Erythroblast (primary cell): Measurements from ENCODE around the gene TICAM1.
"Not testable (repeated sequence)": the region's sequence is repeated elsewhere in the genome, so short reads cannot be mapped to it uniquely, and the experiment has no call there.

ENCODE experiments used
- DNase-seq, 2 experiments: peaks; one replicate each; lab custom pipeline; 2025; lab: John Stamatoyannopoulos, UW
- GATA1 ChIP-seq: IDR thresholded peaks from 2 replicates; pipeline ENCODE4 v1.6.1; 2011; ENCODE audit warnings: low read depth, mild to moderate bottlenecking, control low read depth, low read length, moderate library complexity
- POLR2A ChIP-seq: IDR thresholded peaks from 2 replicates; pipeline ENCODE4 v1.6.1; 2011; ENCODE audit warnings: mild to moderate bottlenecking, low read length

TICAM1 gene

DNA sequence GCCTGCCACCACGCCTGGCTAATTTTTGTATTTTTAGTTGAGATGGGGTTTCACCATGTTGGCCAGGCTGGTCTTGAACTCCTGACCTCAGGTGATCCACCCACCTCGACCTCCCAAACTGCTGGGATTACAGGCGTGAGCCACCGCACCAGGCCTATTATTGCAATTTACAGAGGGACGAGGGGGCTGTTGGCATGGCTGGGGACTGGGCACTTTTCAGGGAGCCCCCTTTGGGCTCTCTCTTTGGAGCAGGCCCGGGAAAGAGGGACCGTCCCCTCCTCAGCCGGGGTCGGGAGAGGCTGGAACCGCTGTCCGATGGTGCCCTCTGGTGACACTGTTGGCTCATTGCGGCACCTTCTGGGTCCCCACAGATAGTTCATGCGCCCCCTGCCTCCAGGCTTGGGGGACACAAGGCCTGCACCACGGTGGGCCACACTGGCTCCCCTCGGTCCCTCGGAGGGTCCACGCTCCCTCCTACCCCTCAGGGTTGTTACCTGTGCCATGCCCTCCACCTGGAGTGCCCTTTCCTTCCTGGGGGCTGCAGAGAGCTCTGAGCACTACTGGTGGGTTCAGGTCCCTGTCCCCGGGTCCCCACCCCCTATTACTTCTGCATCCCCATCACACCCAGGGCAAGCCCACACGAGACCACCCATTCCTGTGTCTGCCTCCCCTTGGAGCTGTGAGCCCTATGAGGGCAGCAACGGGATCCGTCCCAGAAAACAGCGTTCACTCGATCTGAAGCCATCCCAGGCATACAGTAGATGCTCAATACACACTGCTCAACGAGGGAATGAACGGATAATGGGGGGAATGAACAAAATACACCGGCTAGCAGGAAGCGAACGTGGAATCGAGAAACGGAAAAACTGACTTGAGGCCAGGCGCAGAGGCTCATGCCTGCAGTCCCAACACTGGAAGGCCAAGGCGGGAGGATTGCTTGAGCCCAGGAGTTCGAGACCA is 27.5 kb downstream of the TICAM1 start:
- TF ChIP-seq POLR2A, result no peak
- no peak for TF ChIP-seq GATA1

DNA sequence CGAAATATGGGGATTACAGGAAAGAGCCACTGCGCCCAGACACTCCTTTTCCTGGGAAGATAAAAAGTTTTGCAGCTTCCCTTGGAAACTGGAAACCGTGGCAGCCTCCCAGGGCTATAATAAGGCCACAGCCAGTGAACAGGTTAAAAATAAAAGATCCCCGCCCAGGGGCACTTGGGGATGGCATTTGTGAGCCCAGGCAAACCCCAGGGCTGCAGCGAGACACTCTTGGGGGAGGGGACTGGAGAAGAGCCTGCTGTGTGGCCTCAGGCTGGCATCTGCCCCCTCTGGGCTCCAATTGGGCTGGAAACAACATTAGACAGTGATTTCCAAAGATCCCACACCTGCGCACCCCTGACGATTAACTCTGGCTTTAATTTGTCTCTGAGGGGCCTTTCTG is 28.8 kb downstream of the TICAM1 start:
- no peak for DNase-seq
- TF ChIP-seq GATA1, result no peak
- TF ChIP-seq POLR2A, result no peak

More for the DNA sequence above, 27.5 kb downstream of the TICAM1 start:
- peak; percentile 64 to 71 for DNase-seq

DNA sequence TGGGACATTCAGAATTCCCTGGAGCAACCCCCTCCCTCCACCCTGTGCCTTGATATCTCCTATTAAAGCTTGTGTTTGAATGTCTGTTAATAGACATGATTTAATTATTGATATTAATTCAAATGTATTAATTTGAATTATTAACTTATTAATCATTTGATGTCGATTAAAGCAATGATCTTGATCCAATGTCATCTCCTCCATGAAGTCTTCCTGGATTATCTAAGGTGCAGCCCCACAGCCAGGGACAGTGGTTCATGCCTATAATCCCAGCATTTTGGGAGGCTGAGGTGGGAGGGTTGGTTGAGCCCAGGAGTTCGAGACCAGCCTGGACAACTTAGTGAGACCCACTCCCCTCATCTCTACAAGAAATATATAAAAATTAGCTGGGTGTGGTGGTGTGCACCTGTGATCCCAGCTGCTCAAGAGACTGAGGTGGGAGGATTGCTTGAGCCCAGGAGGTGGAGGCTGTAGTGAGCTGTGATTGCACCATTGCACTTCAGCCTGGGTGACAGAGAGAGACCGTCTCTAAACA is 30.4 kb downstream of the TICAM1 start:
- TF ChIP-seq GATA1 (no peak), POLR2A (no peak)
- DNase-seq, result no peak

DNA sequence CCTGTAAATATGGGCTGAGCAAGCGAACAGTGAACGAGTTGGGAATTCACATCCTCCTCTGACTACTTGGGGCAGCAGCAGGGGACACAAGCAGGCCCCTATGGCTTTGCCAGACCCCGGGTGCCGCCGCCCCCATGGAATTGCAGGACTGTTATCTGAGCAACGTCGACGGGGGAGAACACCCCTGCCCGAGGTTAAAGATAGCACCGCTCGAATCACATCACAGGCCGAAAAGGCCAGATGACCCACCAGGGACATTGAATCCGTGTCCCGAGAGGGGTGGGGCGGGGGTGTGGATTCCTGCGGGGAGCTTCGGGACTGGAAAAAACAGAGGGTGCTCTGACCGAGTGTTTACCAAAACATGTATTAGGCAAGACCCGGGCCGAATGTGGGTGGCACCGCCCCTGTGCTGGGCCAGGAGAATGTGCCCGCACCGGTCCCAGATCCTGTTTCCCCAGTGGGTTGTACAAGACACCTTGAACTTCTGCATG is 30.9 kb downstream of the TICAM1 start:
- no peak for TF ChIP-seq POLR2A
- TF ChIP-seq GATA1, result no peak
- DNase-seq, result no peak

DNA sequence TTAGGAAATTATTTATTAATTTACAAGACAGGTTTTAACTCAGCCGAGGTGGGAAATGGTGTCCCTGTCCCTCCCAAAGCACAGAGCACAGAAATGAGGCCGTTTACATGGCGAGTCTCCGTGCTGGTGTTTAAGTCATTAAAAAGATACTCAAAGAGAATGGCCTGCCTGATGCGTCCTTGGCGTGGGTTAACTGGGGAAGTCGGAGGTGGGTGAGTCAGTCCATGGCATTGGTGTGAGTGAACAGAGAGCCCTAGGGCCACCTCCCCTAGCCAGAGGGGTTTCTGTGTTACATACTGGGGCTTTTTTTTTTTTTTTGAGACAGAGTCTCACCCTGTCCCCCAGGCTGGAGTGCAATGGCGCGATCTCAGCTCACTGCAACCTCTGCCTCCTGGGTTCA is 36.1 kb downstream of the TICAM1 start:
- no peak for TF ChIP-seq POLR2A
- TF ChIP-seq GATA1, result no peak
- DNase-seq, result no peak

DNA sequence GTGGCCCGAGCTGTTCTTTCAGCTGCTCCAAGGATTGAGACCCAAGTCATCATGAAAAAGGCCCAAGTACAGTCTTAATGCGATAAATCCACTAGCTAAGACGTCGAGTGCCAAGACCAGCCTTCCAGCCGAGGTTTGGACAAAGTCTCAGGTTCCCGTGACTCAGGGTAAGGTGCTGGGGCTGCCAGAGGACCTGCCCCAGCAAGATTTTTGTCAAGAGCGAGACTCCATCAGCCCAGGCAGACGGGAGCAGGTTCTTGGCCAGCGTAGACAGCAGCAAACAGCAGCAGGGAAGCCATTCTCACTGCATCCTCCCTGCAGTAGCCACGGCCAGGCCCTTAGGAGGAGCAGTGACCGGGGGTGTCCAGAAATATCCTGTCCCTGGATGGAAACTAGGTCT is 36.5 kb downstream of the TICAM1 start:
- no peak for TF ChIP-seq GATA1
- no peak for TF ChIP-seq POLR2A
- DNase-seq, result no peak

DNA sequence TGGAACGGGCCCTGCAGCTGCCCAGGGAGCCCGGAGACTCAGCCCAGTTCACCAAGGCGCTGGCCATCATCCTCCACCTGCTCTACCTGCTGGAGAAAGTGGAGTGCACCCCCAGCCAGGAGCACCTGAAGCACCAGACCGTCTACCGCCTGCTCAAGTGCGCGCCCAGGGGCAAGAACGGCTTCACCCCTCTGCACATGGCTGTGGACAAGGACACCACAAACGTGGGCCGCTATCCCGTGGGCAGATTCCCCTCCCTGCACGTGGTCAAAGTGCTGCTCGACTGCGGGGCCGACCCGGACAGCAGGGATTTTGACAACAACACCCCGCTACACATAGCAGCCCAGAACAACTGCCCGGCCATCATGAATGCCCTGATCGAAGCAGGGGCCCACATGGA is 38.2 kb downstream of the TICAM1 start:
- DNase-seq, result not testable (repeated sequence)

- DNase-seq, result not testable (repeated sequence)
Measured at GRCh38 chr19:4792866-4793195, 38.7 kb downstream of the TICAM1 start.

- DNase-seq, result peak; percentile 56 to 74
Measured at GRCh38 chr19:4792019-4792865, 39.3 kb downstream of the TICAM1 start.

- TF ChIP-seq GATA1 (no peak), POLR2A (peak; percentile 83)
- DNase-seq, result peak; percentile 100
Measured at GRCh38 chr19:4791183-4792018, 40.1 kb downstream of the TICAM1 start, which contains the start of gene FEM1A. Gene FEM1A (plus strand): TSS chr19:4791734. CDS start chr19:4791855, 121 bp downstream.

GRCh38 chr19:4786412-4787016 is 45.0 kb downstream of the TICAM1 start:
- DNase-seq, result not testable (repeated sequence)

DNA sequence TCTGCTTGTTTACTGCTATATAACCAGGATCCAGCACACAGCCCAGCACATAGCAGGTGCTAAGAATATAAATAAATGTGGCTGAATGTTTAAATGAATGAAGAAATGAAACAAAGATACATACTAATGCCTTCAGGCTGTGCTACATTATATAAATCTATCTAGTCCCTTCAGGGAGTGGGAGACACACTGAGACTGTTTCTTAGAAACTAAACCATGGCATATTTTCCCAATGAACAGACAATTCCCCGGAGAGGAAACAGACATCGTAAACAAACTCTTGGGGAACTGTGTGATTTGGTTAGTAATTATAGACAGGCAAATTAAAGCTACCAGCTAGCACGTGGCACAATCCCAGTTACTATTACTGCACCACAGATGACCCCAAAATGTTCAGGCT is 49.7 kb downstream of the TICAM1 start:
- no peak for DNase-seq
- TF ChIP-seq GATA1 (no peak), POLR2A (no peak)

GRCh38 chr19:4780860-4781259 is 50.7 kb downstream of the TICAM1 start:
- TF ChIP-seq POLR2A, result no peak
- no peak for TF ChIP-seq GATA1
- no peak for DNase-seq

- not testable (repeated sequence) for DNase-seq
Measured at GRCh38 chr19:4778124-4778523, 53.4 kb downstream of the TICAM1 start.
